ENCODE measurements around the gene TLDC2.

DNA sequence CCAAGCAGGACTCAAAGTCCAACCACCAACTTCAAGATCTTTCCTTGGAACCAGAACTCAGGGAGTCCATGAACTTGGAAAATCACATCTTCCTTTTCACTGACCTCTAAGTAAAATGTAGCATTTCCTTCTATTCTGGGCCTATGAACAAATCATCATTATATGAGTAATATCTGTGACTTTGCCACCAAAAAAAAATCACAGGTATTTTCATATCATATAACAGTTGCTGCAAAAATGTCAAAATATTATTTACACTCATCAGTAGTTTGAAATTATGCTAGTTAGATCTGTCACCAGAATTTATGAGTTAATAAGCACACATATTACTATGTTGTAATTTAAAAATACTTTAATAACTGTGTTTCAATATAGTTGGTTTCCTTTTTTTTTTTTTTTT is 27.3 kb upstream of the TLDC2 start:
- TF ChIP-seq POLR2A (IDR thresholded peaks at IDR 0.05), result no peak
- TF ChIP-seq, protein P1, sequence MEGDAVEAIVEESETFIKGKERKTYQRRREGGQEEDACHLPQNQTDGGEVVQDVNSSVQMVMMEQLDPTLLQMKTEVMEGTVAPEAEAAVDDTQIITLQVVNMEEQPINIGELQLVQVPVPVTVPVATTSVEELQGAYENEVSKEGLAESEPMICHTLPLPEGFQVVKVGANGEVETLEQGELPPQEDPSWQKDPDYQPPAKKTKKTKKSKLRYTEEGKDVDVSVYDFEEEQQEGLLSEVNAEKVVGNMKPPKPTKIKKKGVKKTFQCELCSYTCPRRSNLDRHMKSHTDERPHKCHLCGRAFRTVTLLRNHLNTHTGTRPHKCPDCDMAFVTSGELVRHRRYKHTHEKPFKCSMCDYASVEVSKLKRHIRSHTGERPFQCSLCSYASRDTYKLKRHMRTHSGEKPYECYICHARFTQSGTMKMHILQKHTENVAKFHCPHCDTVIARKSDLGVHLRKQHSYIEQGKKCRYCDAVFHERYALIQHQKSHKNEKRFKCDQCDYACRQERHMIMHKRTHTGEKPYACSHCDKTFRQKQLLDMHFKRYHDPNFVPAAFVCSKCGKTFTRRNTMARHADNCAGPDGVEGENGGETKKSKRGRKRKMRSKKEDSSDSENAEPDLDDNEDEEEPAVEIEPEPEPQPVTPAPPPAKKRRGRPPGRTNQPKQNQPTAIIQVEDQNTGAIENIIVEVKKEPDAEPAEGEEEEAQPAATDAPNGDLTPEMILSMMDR (IDR thresholded peaks at IDR 0.05), result no peak

Data from stomach (tissue), 4 donors.